Measurements from ENCODE around the gene TMSB4X. TPM values are rescaled to one million over a fixed set of nuclear protein-coding genes. Genes with fewer than 3 reads are reported as not detected.

The TMSB4X gene
- total RNA-seq, 4 donors from 2014 or later, result 1,261 to 2,736 (median 1,532) TPM

DNA sequence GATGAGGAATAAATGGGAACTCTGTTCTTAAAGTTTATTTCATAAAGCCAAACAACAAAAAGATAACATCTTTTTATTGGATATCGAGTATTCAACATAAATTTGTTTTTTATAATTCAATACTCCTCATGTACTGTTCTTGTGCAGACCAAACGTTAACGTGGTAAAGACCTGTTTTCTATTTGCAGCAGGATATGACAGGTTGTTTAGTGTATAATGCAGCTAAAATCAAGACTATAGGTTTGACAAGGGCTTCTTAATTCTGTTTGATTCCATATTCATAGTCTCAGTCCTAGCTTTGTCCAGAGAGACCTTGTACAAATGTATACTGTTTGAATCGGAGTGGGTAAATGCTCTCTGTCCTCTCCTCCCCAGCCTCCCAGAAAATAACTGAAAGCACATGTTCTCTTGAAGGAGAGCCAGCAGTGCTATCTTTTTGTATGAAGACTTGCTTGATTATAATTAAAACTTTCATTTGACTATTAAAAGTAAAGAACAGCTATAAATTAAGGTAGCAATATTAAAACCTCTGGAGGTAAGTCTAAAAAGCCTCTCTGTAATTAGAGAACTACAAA is 17.7 kb downstream of the TMSB4X start:
- 48 to 52% methylated on average over 4 of the region's 4 CpGs for WGBS, 2 donors

DNA sequence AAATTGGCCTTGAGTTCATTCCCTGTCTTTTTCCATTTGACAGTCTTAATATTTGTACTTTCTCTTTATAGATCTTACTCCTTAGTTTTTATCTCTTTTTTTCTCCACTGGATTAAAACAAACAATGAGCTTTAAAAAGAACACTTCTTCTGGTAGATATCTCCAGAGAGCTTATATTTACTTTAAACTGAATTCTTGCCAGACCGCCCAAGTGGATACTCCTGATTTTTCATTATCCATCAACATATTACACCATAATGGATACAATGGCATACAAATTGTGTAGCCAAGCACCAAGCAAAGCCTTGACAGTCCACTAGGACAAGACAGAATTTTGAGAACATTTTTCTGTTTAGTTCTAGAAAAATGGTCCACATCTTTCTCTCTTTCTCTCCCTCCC is 18.9 kb downstream of the TMSB4X start:
- no peak for DNase-seq (ENCODE audit: low spot score in 2 of 2)
- TF ChIP-seq, protein P1, sequence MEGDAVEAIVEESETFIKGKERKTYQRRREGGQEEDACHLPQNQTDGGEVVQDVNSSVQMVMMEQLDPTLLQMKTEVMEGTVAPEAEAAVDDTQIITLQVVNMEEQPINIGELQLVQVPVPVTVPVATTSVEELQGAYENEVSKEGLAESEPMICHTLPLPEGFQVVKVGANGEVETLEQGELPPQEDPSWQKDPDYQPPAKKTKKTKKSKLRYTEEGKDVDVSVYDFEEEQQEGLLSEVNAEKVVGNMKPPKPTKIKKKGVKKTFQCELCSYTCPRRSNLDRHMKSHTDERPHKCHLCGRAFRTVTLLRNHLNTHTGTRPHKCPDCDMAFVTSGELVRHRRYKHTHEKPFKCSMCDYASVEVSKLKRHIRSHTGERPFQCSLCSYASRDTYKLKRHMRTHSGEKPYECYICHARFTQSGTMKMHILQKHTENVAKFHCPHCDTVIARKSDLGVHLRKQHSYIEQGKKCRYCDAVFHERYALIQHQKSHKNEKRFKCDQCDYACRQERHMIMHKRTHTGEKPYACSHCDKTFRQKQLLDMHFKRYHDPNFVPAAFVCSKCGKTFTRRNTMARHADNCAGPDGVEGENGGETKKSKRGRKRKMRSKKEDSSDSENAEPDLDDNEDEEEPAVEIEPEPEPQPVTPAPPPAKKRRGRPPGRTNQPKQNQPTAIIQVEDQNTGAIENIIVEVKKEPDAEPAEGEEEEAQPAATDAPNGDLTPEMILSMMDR (IDR thresholded peaks at IDR 0.05), result no peak
- TF ChIP-seq POLR2A (IDR thresholded peaks at IDR 0.05), result no peak
- intact Hi-C loops (cut with DNase I; ENCODE audit: low total_unique reads), result no loop called here
- H3K4me3 ChIP-seq (ENCODE audit: low read depth, poor library complexity, severe bottlenecking), result no peak overlapping the region
- 91 to 94% methylated on average over 1 of the region's 1 CpG for WGBS, 2 donors

More for the DNA sequence above, 17.7 kb downstream of the TMSB4X start:
- intact Hi-C loops (cut with DNase I; ENCODE audit: low total_unique reads), result no loop called here
- DNase-seq (ENCODE audit: low spot score in 2 of 2), result no peak
- TF ChIP-seq, protein P1 (IDR thresholded peaks at IDR 0.05), result no peak
- no peak for TF ChIP-seq POLR2A (IDR thresholded peaks at IDR 0.05)
- H3K4me3 ChIP-seq (ENCODE audit: low read depth, poor library complexity, severe bottlenecking), result no peak overlapping the region

DNA sequence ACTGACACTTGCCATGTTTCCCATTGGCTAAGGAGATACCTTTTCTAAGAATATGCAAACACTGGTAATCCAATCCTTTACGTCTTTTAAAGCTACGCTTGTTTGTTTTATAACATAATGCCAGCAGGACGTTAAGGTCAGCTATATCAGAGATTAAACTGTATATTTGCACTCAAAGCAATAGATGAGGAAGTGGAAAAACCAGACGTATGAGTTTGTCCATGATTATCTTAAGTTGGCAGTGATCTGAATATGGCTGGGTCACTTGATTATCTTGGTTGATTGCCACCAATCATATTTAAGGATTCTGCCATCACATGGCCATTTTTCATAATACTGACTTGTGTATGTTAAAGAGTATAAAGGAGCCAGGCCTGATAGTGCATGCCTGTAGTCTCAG is 19.4 kb downstream of the TMSB4X start:
- DNase-seq (ENCODE audit: low spot score in 2 of 2), result no peak
- no peak for TF ChIP-seq POLR2A (IDR thresholded peaks at IDR 0.05)
- TF ChIP-seq, protein P1 (IDR thresholded peaks at IDR 0.05), result no peak
- intact Hi-C loops (cut with DNase I; ENCODE audit: low total_unique reads), result no loop called here
- no peak overlapping the region for H3K4me3 ChIP-seq (ENCODE audit: low read depth, poor library complexity, severe bottlenecking)
- WGBS, 2 donors, result 50 to 58% methylated on average over 4 of the region's 4 CpGs

DNA sequence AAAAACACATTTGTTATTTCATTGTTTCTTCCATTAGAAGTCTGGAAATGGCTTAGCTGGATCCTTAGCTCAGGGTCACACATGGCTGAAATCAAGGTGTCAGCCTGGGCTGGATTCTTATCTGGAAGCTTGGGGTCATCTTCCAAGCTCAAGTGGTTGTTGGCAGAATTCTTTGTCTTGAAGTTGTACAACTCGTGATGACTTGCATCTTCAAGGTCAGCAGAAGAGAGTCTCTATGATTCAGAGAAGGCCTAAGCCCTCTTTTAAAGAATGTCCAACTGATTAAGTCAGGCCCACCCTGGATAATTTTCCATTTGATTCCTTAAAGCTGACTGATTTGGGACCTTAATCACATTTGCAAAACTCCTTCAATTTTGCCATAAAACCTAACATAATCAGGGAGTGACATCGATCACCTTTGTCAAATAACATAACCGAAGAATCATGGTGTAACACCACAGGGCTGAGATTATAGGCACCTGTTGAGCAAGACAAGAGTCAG is 22.1 kb downstream of the TMSB4X start:
- no peak for TF ChIP-seq POLR2A (IDR thresholded peaks at IDR 0.05)
- TF ChIP-seq, protein P1 (IDR thresholded peaks at IDR 0.05), result no peak
- intact Hi-C loops (cut with DNase I; ENCODE audit: low total_unique reads), result no loop called here
- H3K4me3 ChIP-seq (ENCODE audit: low read depth, poor library complexity, severe bottlenecking), result no peak overlapping the region
- DNase-seq (ENCODE audit: low spot score in 2 of 2), result no peak
- 91 to 96% methylated on average over 3 of the region's 3 CpGs for WGBS, 2 donors

DNA sequence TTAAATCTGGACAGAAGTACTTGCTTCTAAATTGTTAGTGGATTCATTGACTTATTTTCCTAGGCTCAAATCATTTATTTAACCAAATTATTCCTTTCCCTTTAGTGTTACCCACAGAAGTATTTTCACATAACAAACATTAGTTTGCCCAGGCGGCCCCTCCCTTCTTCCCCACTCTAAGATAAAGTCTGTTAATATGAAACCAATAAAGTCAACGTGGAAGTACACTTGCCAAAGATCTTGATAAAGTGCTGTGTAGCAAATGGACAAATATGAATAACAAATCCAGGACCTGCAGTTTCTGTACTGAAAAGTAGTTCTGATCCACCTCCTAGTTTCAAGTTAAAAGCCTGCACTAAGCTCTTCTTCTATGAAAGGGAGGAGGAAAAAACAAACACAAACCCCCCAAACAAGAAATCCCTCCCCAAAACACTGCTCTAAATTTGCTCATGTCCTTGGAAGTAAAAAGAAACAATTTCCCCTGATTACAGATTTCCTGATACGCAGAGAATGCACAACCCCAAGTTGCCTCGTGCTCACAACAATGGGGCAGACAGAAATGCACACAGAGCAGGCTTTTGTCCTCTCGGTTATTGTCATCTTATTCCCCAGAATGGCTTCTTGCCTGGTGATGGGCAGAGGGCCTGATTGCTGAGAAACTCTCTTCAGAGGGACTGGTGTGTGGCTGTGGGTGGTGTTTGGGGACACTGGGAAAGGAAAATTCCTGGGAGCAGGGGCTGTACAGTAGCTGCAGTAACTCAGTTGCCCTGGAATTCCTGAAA is 23.2 kb downstream of the TMSB4X start:
- no peak overlapping the region for H3K4me3 ChIP-seq (ENCODE audit: low read depth, poor library complexity, severe bottlenecking)
- WGBS, 2 donors, result 48 to 53% methylated on average over 5 of the region's 5 CpGs
- DNase-seq (ENCODE audit: low spot score in 2 of 2), result no peak
- intact Hi-C loops (cut with DNase I; ENCODE audit: low total_unique reads), result no loop called here
- no peak for TF ChIP-seq POLR2A (IDR thresholded peaks at IDR 0.05)
- TF ChIP-seq, protein P1 (IDR thresholded peaks at IDR 0.05), result no peak
